Neural cell (in vitro differentiated cells): ENCODE results near the gene RILPL1. TPM values are rescaled to one million over a fixed set of nuclear protein-coding genes. Genes with fewer than 3 reads are reported as not detected.

Experiments used
- H2AFZ ChIP-seq: fragments of 200-600, 300-800 bp; sonication (generic), shearing (Covaris generic); 2 replicates; pipeline ENCODE4 v1.6.0; 2014; ENCODE audit warnings: low read depth, mild to moderate bottlenecking, antibody characterized with exemption, low read length, moderate library complexity
- H3F3A ChIP-seq: fragments of 200-600 bp; shearing (Covaris generic); 2 replicates; pipeline ENCODE4 v1.6.1; 2016; ENCODE audit warnings: mild to moderate bottlenecking, moderate library complexity, mixed read lengths, antibody characterized with exemption, low read length; ENCODE audit not compliant: insufficient read depth, poor library complexity, severe bottlenecking
- H3K27ac ChIP-seq: fragments of 200-600, 300-800 bp; sonication (generic), shearing (Covaris generic); 2 replicates; pipeline ENCODE4 v1.5.1; 2014; ENCODE audit warnings: mild to moderate bottlenecking, low read length, moderate library complexity
- H3K27me3 ChIP-seq: fragments of 300-800, 200-600 bp; sonication (generic), shearing (Covaris generic); 2 replicates; pipeline ENCODE4 v1.6.0; 2014; ENCODE audit warnings: mild to moderate bottlenecking, low read depth, low read length, moderate library complexity; ENCODE audit not compliant: insufficient read depth
- H3K36me3 ChIP-seq: fragments of 300-800, 200-600 bp; sonication (generic), shearing (Covaris generic); 2 replicates; pipeline ENCODE4 v1.5.1; 2014; ENCODE audit warnings: mild to moderate bottlenecking, antibody characterized with exemption, low read length, moderate library complexity; ENCODE audit not compliant: insufficient read depth
- H3K4me2 ChIP-seq: fragments of 300-800, 200-600 bp; sonication (generic), shearing (Covaris generic); 2 replicates; pipeline ENCODE4 v1.6.0; 2014; ENCODE audit warnings: mild to moderate bottlenecking, low read length
- H3K4me3 ChIP-seq: fragments of 300-800, 200-600 bp; sonication (generic), shearing (Covaris generic); 2 replicates; pipeline ENCODE4 v1.5.1; 2014; ENCODE audit warnings: mild to moderate bottlenecking, low read length, moderate library complexity
- H3K79me2 ChIP-seq: fragments of 200-600 bp; shearing (Covaris generic); replicated peaks from 2 replicates; pipeline ENCODE4 v1.6.0; 2014; ENCODE audit warnings: mild to moderate bottlenecking, low read length, moderate library complexity; ENCODE audit not compliant: insufficient read depth
- H3K9ac ChIP-seq: fragments of 300-800, 200-600 bp; sonication (generic), shearing (Covaris generic); 2 replicates; pipeline ENCODE4 v1.6.1; 2016; ENCODE audit warnings: mild to moderate bottlenecking, low read length, mixed read lengths
- H3K9me2 ChIP-seq: fragments of 200-600 bp; shearing (Covaris generic); 2 replicates; pipeline ENCODE4 v1.6.1; 2016; ENCODE audit warnings: mild to moderate bottlenecking, low read length, mixed read lengths; ENCODE audit not compliant: insufficient read depth
- H3K9me3 ChIP-seq: fragments of 200-600, 300-800 bp; sonication (generic), shearing (Covaris generic); 2 replicates; pipeline ENCODE4 v1.6.1; 2016; ENCODE audit warnings: mild to moderate bottlenecking, mixed run types, low read length, moderate library complexity, mixed read lengths
- H4K20me1 ChIP-seq: fragments of 200-600 bp; shearing (Covaris generic); 2 replicates; pipeline ENCODE4 v1.6.1; 2016; ENCODE audit warnings: mild to moderate bottlenecking, mixed run types; ENCODE audit not compliant: insufficient read depth
- CTCF ChIP-seq: fragments of 450-650 bp; IDR thresholded peaks from 2 replicates; pipeline ENCODE4 v1.5.1; 2014; ENCODE audit warnings: antibody characterized with exemption, mild to moderate bottlenecking, moderate library complexity; ENCODE audit not compliant: poor library complexity, severe bottlenecking
- EP300 ChIP-seq: fragments of 450-650 bp; conservative IDR thresholded peaks from 2 replicates; pipeline ENCODE4 v1.6.1; 2014; ENCODE audit warnings: antibody characterized with exemption, mild to moderate bottlenecking, moderate library complexity; ENCODE audit not compliant: poor library complexity, severe bottlenecking
- EZH2 ChIP-seq: fragments of 200-600, 300-800 bp; shearing (Covaris generic), sonication (generic); IDR thresholded peaks from 2 replicates; pipeline ENCODE4 v1.6.1; 2014; ENCODE audit warnings: antibody characterized with exemption, low read length, borderline replicate concordance, mild to moderate bottlenecking; ENCODE audit not compliant: insufficient read depth, poor library complexity, severe bottlenecking
- MXI1 ChIP-seq: fragments of 450-650 bp; conservative IDR thresholded peaks from 2 replicates; pipeline ENCODE4 v1.6.1; 2014; ENCODE audit warnings: antibody characterized with exemption, mild to moderate bottlenecking; ENCODE audit not compliant: poor library complexity, severe bottlenecking
- POLR2AphosphoS5 ChIP-seq: IDR thresholded peaks from 2 replicates; pipeline ENCODE4 v1.6.1; 2012
- RAD21 ChIP-seq: fragments of 450-650 bp; conservative IDR thresholded peaks from 2 replicates; pipeline ENCODE4 v1.6.1; 2014; ENCODE audit warnings: antibody characterized with exemption, mild to moderate bottlenecking, moderate library complexity
- REST ChIP-seq: IDR thresholded peaks from 2 replicates; pipeline ENCODE4 v1.6.1; 2012; ENCODE audit warnings: borderline replicate concordance
- SMC3 ChIP-seq: fragments of 450-650 bp; conservative IDR thresholded peaks from 2 replicates; pipeline ENCODE4 v1.6.1; 2014; ENCODE audit warnings: antibody characterized with exemption, mild to moderate bottlenecking, moderate library complexity; ENCODE audit not compliant: poor library complexity
- TAF1 ChIP-seq: IDR thresholded peaks from 2 replicates; pipeline ENCODE4 v1.6.1; 2012; ENCODE audit warnings: low read depth
- polyA plus RNA-seq: library from polyadenylated mRNA; depleted of rRNA; stranded (reverse); fragments of >200 nt; gene quantifications from 2 replicates; pipeline ENCODE4 v1.2.3, GENCODE V29; 2014
- small RNA-seq, 3 experiments: library from RNA; depleted of rRNA; stranded (forward); fragments of <200 nt; gene quantifications; one replicate each; pipeline ENCODE3, GENCODE V24; 2012

Gene RILPL1
- polyA plus RNA-seq, 1 donor from 2014 or later: 1.4 TPM

GRCh38 chr12:123421314-123421713, 112.2 kb downstream of the RILPL1 start:
- no peak for TF ChIP-seq SMC3
- TF ChIP-seq TAF1: no peak
- no peak for TF ChIP-seq EP300
- no peak for TF ChIP-seq MXI1
- no peak for TF ChIP-seq REST
- TF ChIP-seq EZH2: no peak
- no peak for TF ChIP-seq CTCF
- no peak for TF ChIP-seq RAD21
- no peak for TF ChIP-seq POLR2AphosphoS5
- Histone ChIP-seq H3K27me3 (no peaks in the 10 kb centered on the region), H3K4me3 (no peak overlapping the region), H3K27ac (no peak overlapping the region), H3K36me3 (no peaks in the 10 kb centered on the region), H3K9me2 (no peaks in the 10 kb centered on the region), H3K9me3 (no peaks in the 10 kb centered on the region), H3K9ac (no peak overlapping the region), H3K4me2 (no peak overlapping the region), H2AFZ (no peak overlapping the region), H3F3A (no peaks in the 10 kb centered on the region), H3K79me2 (no peaks in the 10 kb centered on the region), H4K20me1 (no peaks in the 10 kb centered on the region)

Small RNA genes lying within 50 kb of the gene (small RNA-seq; reads per million reads assigned to genes)
- gene AC145423.2: 0 reads per million in 3 experiments
- gene MIR3908: 0 reads per million in 3 experiments

Other genes with a start within 250 kb of the RILPL1 start
- gene SBNO1, start 168.9 kb downstream of the RILPL1 start, polyA plus RNA-seq: 17.9 and 18.5 TPM in 2 replicates
- 28.9 and 40.0 TPM in 2 replicates for gene KMT5A, start 149.6 kb downstream of the RILPL1 start, polyA plus RNA-seq
- 0.07 and 0.20 TPM in 2 replicates for gene RILPL2, start 97.0 kb downstream of the RILPL1 start, polyA plus RNA-seq
- 21.2 and 22.7 TPM in 2 replicates for gene SNRNP35, start 75.6 kb downstream of the RILPL1 start, polyA plus RNA-seq
- 159 and 172 TPM in 2 replicates for gene TMED2, start 50.8 kb upstream of the RILPL1 start, polyA plus RNA-seq
- 58.8 and 75.7 TPM in 2 replicates for gene DDX55, start 68.4 kb upstream of the RILPL1 start, polyA plus RNA-seq
- 59.9 and 71.1 TPM in 2 replicates for gene EIF2B1, start 100.0 kb upstream of the RILPL1 start, polyA plus RNA-seq
- gene GTF2H3, start 100.1 kb upstream of the RILPL1 start, polyA plus RNA-seq: 36.4 and 47.8 TPM in 2 replicates
- 14.3 and 15.1 TPM in 2 replicates for gene TCTN2, start 137.4 kb upstream of the RILPL1 start, polyA plus RNA-seq
- gene ATP6V0A2, start 178.6 kb upstream of the RILPL1 start, polyA plus RNA-seq: 33.5 and 34.5 TPM in 2 replicates
- gene DNAH10, start 228.6 kb upstream of the RILPL1 start, polyA plus RNA-seq: 1.6 and 1.9 TPM in 2 replicates